ENCODE results near the gene CBLN3. TPM values are rescaled to one million over a fixed set of nuclear protein-coding genes. Genes with fewer than 3 reads are reported as not detected.
A peak's percentile ranks its signal among the peaks of the same experiment; 100 is the strongest.

The CBLN3 gene
- total and polyA plus RNA-seq, 2 of the 4 experiments (the other 2 are of a cell fraction) = 0.72 to 4.5 TPM

- in situ Hi-C loops (cut with MboI; ENCODE audit: low sequenced_read_pairs) = loop anchor here (25.0 kb wide), 1 partner anchor 1117 kb away; the partner anchor contains the start of genes BCL2L2, PABPN1 and PPP1R3E
- Histone ChIP-seq H3K27me3 (ENCODE audit: control insufficient read depth, insufficient read depth, low read length) (no peaks in the 10 kb centered on the region), H3K14ac (replicated peaks; ENCODE audit: low read depth, low read length) (peak overlapping the region; percentile 99), H4K20me1 (ENCODE audit: insufficient read depth, low read length) (peaks cover 20% of the 10 kb centered on the region), H3K4ac (ENCODE audit: low read depth, low read length) (peak overlapping the region; percentile 99), H3K9ac (ENCODE audit: low read depth, low read length) (peak overlapping the region; percentile 81), H3K18ac (ENCODE audit: low read depth, low read length) (peak overlapping the region; percentile 86; the same call in 1 of the 2 replicates), H3K79me1 (ENCODE audit: low read depth in 1 of 2, low read length in 2 of 2) (peaks cover 18 to 41% of the 10 kb centered on the region in 2 experiments), H3K36me3 (ENCODE audit: control insufficient read depth, insufficient read depth, low read length) (peaks cover 15% of the 10 kb centered on the region), H2AK9ac (replicated peaks; ENCODE audit: low read depth, low read length, poor library complexity) (peak overlapping the region; percentile 100), H3K9me1 (ENCODE audit: insufficient read depth, low read length) (peaks cover 5% of the 10 kb centered on the region), H2BK15ac (ENCODE audit: low read depth, low read length) (peak overlapping the region; percentile 80; the same call in 2 of the 3 replicates), H4K8ac (ENCODE audit: low read depth in 2 of 2, low read length in 2 of 2) (peak overlapping the region; percentile 88 to 100), H3K27ac (ENCODE audit: insufficient read depth, low read length) (peak overlapping the region; percentile 95), H3K23ac (ENCODE audit: low read depth, low read length) (peak overlapping the region; percentile 89), H3K4me1 (ENCODE audit: control insufficient read depth, insufficient read depth, low read length) (peaks cover 18% of the 10 kb centered on the region; the same call in 1 of the 2 replicates), H2BK5ac (ENCODE audit: low read depth, low read length, poor library complexity, severe bottlenecking) (peak overlapping the region; percentile 95), H2BK120ac (ENCODE audit: low read depth, low read length) (peak overlapping the region; percentile 50), H3K4me3 (ENCODE audit: insufficient read depth, low read depth, low read length) (no peak overlapping the region), H2AK5ac (ENCODE audit: low read depth, low read length) (peak overlapping the region; percentile 99), H3K9me3 (ENCODE audit: control insufficient read depth, insufficient read depth, low read length) (no peaks in the 10 kb centered on the region), H4K5ac (ENCODE audit: low read depth, low read length) (peak overlapping the region; percentile 99), H4K91ac (ENCODE audit: insufficient read depth, low read depth, low read length) (peak overlapping the region; percentile 95), H2AFZ (replicated peaks; ENCODE audit: low read length, poor library complexity) (peak overlapping the region; percentile 95), H3K56ac (ENCODE audit: extremely low read depth, insufficient read depth, low read length) (peak overlapping the region; percentile 80; the same call in 1 of the 2 replicates), H2BK20ac (ENCODE audit: low read depth, low read length) (peak overlapping the region; percentile 5; the same call in 1 of the 2 replicates), H3K4me2 (ENCODE audit: low read depth, low read length) (peak overlapping the region; percentile 85; the same call in 1 of the 2 replicates)
- ChIA-PET CTCF (interaction anchor here (0.5 to 1.7 kb wide), 2 partner anchors 62 to 81 kb away, joined by 3 to 7 read pairs; no protein-coding TSS in a partner anchor), POLR2A (ENCODE audit: unreplicated experiment) (interaction anchor here (1.1 kb wide), 1 partner anchor 29 kb away, joined by 3 read pairs; no protein-coding TSS in a partner anchor)
- TF ChIP-seq CEBPB (IDR thresholded peaks at IDR 0.05; ENCODE audit: low read depth, low read length) (no peak), MAFK (IDR thresholded peaks at IDR 0.05; ENCODE audit: low read depth, low read length) (no peak), SMC3 (IDR thresholded peaks at IDR 0.05; ENCODE audit: low read depth, low read length) (no peak), RAD21 (IDR thresholded peaks at IDR 0.05; ENCODE audit: low read length) (no peak), FOS (IDR thresholded peaks at IDR 0.05; ENCODE audit: low read depth, low read length) (no peak), RCOR1 (IDR thresholded peaks at IDR 0.05; ENCODE audit: insufficient replicate concordance, low read length) (no peak), ELK1 (IDR thresholded peaks at IDR 0.05; ENCODE audit: borderline replicate concordance, low read depth, low read length) (no peak), MXI1 (IDR thresholded peaks at IDR 0.05; ENCODE audit: borderline replicate concordance, low read depth, low read length) (no peak), USF2 (IDR thresholded peaks at IDR 0.05; ENCODE audit: low read depth, low read length) (no peak), CTCF (conservative IDR thresholded peaks at IDR 0.05; ENCODE audit: low read depth, low read length) (no peak), BHLHE40 (IDR thresholded peaks at IDR 0.05; ENCODE audit: low read depth, low read length) (no peak), CHD1 (IDR thresholded peaks at IDR 0.05; ENCODE audit: low read depth, low read length) (no peak)
- ATAC-seq (ENCODE audit: low read depth) = no peak
- BruUV-seq (replicated peaks) = no TSS peak
- intact Hi-C loops (cut with micrococcal nuclease) = no loop called here
- DNase-seq = no peak
- whole genome bisulfite sequencing, 2 experiments (ENCODE audit: extremely low coverage in 2 of 2, insufficient read length in 1 of 2) = 93% methylated on average over 3 of the region's 18 CpGs; no CpG with 5 or more reads in 1 of the 2 experiments
- dilution Hi-C loops (cut with HindIII; ENCODE audit: low sequenced_read_pairs, unreplicated experiment) = no loop called here
Measured at GRCh38 chr14:24428628-24429394, 657 bp downstream of the CBLN3 start.

Measured in IMR-90 (cell line).